A673 (cell line): ENCODE results near the gene YES1.

ENCODE experiments used
- EZH2 ChIP-seq: fragments of 200-600 bp; sonication (generic); IDR thresholded peaks from 2 replicates; pipeline ENCODE4 v1.6.1; 2017; ENCODE audit warnings: borderline replicate concordance, low read depth, mild to moderate bottlenecking, mixed read lengths, antibody characterized with exemption, low read length; ENCODE audit not compliant: poor library complexity, severe bottlenecking
- TF ChIP-seq, protein P1 (sequence below): fragments of 300-800, 200-600 bp; sonication (generic); conservative IDR thresholded peaks from 2 replicates; pipeline ENCODE4 v1.5.1; 2017; ENCODE audit warnings: low read depth, mild to moderate bottlenecking, antibody characterized with exemption, low read length, moderate library complexity, mixed read lengths

DNA sequence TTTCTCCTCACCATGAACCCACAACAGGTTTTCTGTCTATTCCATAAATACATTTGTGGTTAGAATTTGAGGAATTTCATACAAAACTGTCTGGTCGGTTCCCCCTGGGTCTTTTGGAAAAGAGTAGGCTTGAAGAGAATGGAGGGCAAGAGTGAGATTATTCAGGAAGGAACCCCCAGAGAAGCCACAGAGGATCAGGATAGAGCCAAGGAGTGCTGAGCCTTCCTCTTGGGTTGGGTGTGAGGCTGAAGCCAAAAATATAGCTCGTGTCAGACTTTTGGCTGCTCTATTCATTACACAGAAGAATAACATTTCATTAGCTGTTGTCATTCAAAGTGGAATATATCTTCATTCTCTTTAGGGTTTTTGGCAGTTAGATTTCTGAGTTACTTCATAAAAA is 45.9 kb upstream of the YES1 start:
- TF ChIP-seq EZH2: no peak
- TF ChIP-seq, protein P1, sequence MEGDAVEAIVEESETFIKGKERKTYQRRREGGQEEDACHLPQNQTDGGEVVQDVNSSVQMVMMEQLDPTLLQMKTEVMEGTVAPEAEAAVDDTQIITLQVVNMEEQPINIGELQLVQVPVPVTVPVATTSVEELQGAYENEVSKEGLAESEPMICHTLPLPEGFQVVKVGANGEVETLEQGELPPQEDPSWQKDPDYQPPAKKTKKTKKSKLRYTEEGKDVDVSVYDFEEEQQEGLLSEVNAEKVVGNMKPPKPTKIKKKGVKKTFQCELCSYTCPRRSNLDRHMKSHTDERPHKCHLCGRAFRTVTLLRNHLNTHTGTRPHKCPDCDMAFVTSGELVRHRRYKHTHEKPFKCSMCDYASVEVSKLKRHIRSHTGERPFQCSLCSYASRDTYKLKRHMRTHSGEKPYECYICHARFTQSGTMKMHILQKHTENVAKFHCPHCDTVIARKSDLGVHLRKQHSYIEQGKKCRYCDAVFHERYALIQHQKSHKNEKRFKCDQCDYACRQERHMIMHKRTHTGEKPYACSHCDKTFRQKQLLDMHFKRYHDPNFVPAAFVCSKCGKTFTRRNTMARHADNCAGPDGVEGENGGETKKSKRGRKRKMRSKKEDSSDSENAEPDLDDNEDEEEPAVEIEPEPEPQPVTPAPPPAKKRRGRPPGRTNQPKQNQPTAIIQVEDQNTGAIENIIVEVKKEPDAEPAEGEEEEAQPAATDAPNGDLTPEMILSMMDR: no peak
